Heart left ventricle (tissue), 16 donors: ENCODE measurements around the gene EIF3A. TPM values are rescaled to one million over a fixed set of nuclear protein-coding genes. Genes with fewer than 3 reads are reported as not detected.

Source experiments
- ATAC-seq, 4 donors: fragments of 200-7000 bp; cut with Tn5 transposase; one replicate each; pipeline ENCODE4 v1.9.1; 2020 to 2022; ENCODE audit warnings: moderate library complexity in 4 of 4, mild to moderate bottlenecking in 3 of 4, moderate number of reproducible peaks in 1 of 4
- DNase-seq, 5 donors: peaks; one replicate each; pipeline ENCODE4 v3.0.0-alpha.2; 2020
- H3K27ac ChIP-seq, 12 donors: fragments of 200-600 bp; sonication (generic) in 4 of 12; one replicate each; pipeline versions ENCODE4 v1.5.0 to v1.8.0; 2016 to 2022; ENCODE audit warnings: mild to moderate bottlenecking in 2 of 12
- H3K27me3 ChIP-seq, 9 donors: fragments of 200-600 bp; sonication (generic) in 2 of 9; one replicate each; pipeline versions ENCODE4 v1.5.1 to v1.8.0; 2016 to 2022; ENCODE audit warnings: mild to moderate bottlenecking in 3 of 9
- H3K36me3 ChIP-seq, 9 donors: fragments of 200-600 bp; sonication (generic) in 2 of 9; one replicate each; pipeline versions ENCODE4 v1.5.0 to v1.8.0; 2018 to 2022; ENCODE audit warnings: mild to moderate bottlenecking in 2 of 9
- H3K4me1 ChIP-seq, 12 donors: fragments of 200-600 bp; sonication (generic) in 4 of 12; one replicate each; pipeline versions ENCODE4 v1.5.0 to v1.8.0; 2016 to 2022; ENCODE audit warnings: mild to moderate bottlenecking in 3 of 12
- H3K4me3 ChIP-seq, 12 donors: fragments of 200-600 bp; sonication (generic) in 4 of 12; one replicate each; pipeline versions ENCODE4 v1.5.0 to v1.8.0; 2017 to 2022; ENCODE audit warnings: mild to moderate bottlenecking in 9 of 12, moderate library complexity in 4 of 12
- H3K9me3 ChIP-seq, 12 donors: fragments of 200-600 bp; sonication (generic) in 4 of 12; one replicate each; pipeline versions ENCODE4 v1.5.0 to v1.8.0; 2016 to 2022; ENCODE audit warnings: mild to moderate bottlenecking in 1 of 12
- POLR2A ChIP-seq, 2 donors: fragments of 450-650 bp; IDR thresholded peaks; one replicate each; pipeline ENCODE4 v1.6.1; 2017; ENCODE audit warnings: antibody characterized with exemption in 2 of 2, mild to moderate bottlenecking in 2 of 2, moderate library complexity in 2 of 2
- WGBS, 4 donors: extraction: QIAGEN DNeasy Blood & Tissue Kit in 2 of 4; methylation state at CpG; one replicate each; pipeline versions ENCODE4 v1.1.5 to v1.1.7; 2013 to 2018; 5-methylcytosine and 5-hydroxymethylcytosine counted together
- intact Hi-C, 10 donors: fragments of 100-400 bp; cut with DNase I; formaldehyde crosslinking; loops; one replicate each; pipeline versions ENCODE4 v1.11.1 to v1.14.2; 2022
- polyA plus RNA-seq, 2 donors: library from polyadenylated mRNA; stranded (reverse); fragments of 200-250 nt; gene quantifications; one replicate each; pipeline ENCODE4 v1.2.3, GENCODE V29; 2013
- total RNA-seq, 9 donors: library from RNA; depleted of rRNA in 2 of 9; stranded (reverse); fragments of >200 nt in 2 of 9; fragmentation: NEBNext Ultra II Directional in 3 of 9; extraction: Animal tissue kit (Norgen Biotek cat#: 25700) in 3 of 9; gene quantifications; one replicate each; pipeline versions ENCODE4 v1.1.0 to v1.2.4, GENCODE V29; 2016 to 2023
- TF ChIP-seq, protein P1 (sequence below), 12 donors: fragments of 200-600 bp; sonication (generic) in 4 of 12; IDR thresholded peaks; one replicate each; pipeline versions ENCODE4 v1.5.0 to v1.8.0; 2018 to 2022; ENCODE audit warnings: antibody characterized with exemption in 12 of 12, mild to moderate bottlenecking in 5 of 12
- donor health status: ischemic (EF 13 %, LVEDD 7.1; RV severe dilation, severe dysfunction).
- donor health status: healthy with polysubstance abuse.
- donor health status: DM: no; HTN: yes; CAD: no.
- donor health status: DM: no; HTN: no; CAD: no.
- donor health status: ischemic (EF 25% LVEDD 6.9; RV normal size, moderate dysfunction).
- donor health status: ischemic (EF 25% LVEDD 5.7; RV mildly dilated, moderate dysfunction).
- donor health status: healthy.
- donor health status: DM: yes; HTN: yes; CAD: no.
- donor health status: ischemic (EF 35%, LVEDD 5.7; RV mildly dilated, moderate dysfunction).
- donor health status: nonischemic (EF 11% LVEDD 7.7; RV severe dilation, severe dysfunction).
- donor health status: DM: yes; HTN: yes; CAD: no.
- donor health status: PGD.
- donor health status: ischemic (EF 29% LVEDD 5.4; RV normal size, mild dysfunction).
- donor health status: nonischemic (EF 23%, LVEDD 6.1; RV moderate dilation, normal function).

The EIF3A gene
- total and polyA plus RNA-seq, 11 donors, result 41.9 to 143 (median 103) TPM

GRCh38 chr10:119061352-119061751, 19.3 kb downstream of the EIF3A start:
- Histone ChIP-seq H3K4me1 (peaks cover 0 to 2% (median 0%) of the 10 kb centered on the region in 12 donors), H3K27ac (no peak overlapping the region), H3K9me3 (no peaks in the 10 kb centered on the region), H3K36me3 (peaks cover 4 to 100% (median 98%) of the 10 kb centered on the region in 9 donors), H3K27me3 (no peaks in the 10 kb centered on the region), H3K4me3 (no peak overlapping the region)
- intact Hi-C loops, result no loop called here
- DNase-seq (no peak), ATAC-seq (no peak)
- TF ChIP-seq, protein P1, sequence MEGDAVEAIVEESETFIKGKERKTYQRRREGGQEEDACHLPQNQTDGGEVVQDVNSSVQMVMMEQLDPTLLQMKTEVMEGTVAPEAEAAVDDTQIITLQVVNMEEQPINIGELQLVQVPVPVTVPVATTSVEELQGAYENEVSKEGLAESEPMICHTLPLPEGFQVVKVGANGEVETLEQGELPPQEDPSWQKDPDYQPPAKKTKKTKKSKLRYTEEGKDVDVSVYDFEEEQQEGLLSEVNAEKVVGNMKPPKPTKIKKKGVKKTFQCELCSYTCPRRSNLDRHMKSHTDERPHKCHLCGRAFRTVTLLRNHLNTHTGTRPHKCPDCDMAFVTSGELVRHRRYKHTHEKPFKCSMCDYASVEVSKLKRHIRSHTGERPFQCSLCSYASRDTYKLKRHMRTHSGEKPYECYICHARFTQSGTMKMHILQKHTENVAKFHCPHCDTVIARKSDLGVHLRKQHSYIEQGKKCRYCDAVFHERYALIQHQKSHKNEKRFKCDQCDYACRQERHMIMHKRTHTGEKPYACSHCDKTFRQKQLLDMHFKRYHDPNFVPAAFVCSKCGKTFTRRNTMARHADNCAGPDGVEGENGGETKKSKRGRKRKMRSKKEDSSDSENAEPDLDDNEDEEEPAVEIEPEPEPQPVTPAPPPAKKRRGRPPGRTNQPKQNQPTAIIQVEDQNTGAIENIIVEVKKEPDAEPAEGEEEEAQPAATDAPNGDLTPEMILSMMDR (IDR thresholded peaks at IDR 0.05), result no peak
- no peak for TF ChIP-seq POLR2A (IDR thresholded peaks at IDR 0.05)
- WGBS, 4 donors, result 78 to 87% (median 82%) methylated on average over 1 of the region's 1 CpG

DNA sequence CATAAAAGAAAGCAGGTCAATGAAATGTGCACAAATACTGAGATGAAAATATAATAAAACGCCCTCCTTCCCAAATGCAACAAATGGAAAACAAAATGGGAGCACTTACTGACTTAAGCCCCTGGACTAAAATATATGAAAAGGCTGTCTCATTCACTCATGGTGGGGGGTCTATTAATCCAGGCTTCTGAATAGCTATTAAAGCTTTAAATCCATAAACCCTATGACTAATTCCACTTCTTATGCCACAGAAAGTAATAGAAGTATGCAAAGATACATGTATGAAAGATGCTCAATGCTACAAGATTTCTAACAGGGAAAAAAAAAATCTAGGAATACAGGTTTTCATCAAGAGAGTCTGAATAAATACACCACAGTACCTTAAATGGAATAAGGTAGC, 20.5 kb downstream of the EIF3A start:
- TF ChIP-seq POLR2A (IDR thresholded peaks at IDR 0.05), result no peak
- TF ChIP-seq, protein P1 (IDR thresholded peaks at IDR 0.05), result no peak
- no peaks in the 10 kb centered on the region for H3K27me3 ChIP-seq
- intact Hi-C loops, result no loop called here
- WGBS, 4 donors, result 89 to 93% (median 93%) methylated on average over 1 of the region's 1 CpG
- DNase-seq, result no peak
- H3K36me3 ChIP-seq, result peaks cover 4 to 100% (median 99%) of the 10 kb centered on the region in 9 donors
- no peak overlapping the region for H3K4me3 ChIP-seq
- no peak for ATAC-seq
- no peak overlapping the region for H3K27ac ChIP-seq
- H3K4me1 ChIP-seq, result peaks cover 0 to 2% (median 0%) of the 10 kb centered on the region in 12 donors
- no peaks in the 10 kb centered on the region for H3K9me3 ChIP-seq

DNA sequence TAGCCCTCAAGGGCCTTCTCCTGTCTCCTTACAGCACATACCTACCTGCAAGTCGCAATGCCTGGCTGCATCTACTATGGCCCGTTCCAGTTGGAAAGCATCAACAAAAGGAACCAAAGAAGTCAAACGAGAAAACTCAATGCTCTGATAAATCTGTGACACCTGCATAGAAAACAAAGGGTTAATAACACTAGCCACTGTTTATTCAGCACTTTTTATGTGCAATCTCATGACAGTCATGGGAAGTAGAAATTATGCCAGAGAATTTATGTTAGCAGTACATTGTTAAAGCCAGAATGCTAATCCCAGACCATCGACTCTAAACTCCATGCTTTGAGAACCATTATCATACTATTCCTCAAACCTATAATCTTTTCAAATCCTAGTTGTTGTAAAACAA, 21.1 kb downstream of the EIF3A start:
- H3K27me3 ChIP-seq, result no peaks in the 10 kb centered on the region
- no peak overlapping the region for H3K4me3 ChIP-seq
- intact Hi-C loops, result no loop called here
- peaks cover 6 to 100% (median 99%) of the 10 kb centered on the region in 9 donors for H3K36me3 ChIP-seq
- TF ChIP-seq POLR2A (IDR thresholded peaks at IDR 0.05), result no peak
- TF ChIP-seq, protein P1 (IDR thresholded peaks at IDR 0.05), result no peak
- DNase-seq (no peak), ATAC-seq (no peak)
- H3K9me3 ChIP-seq, result no peaks in the 10 kb centered on the region
- H3K27ac ChIP-seq, result no peak overlapping the region
- peaks cover 0 to 2% (median 0%) of the 10 kb centered on the region in 12 donors for H3K4me1 ChIP-seq
- 76 to 83% (median 81%) methylated on average over 4 of the region's 4 CpGs for WGBS, 4 donors

GRCh38 chr10:119058010-119058409, 22.6 kb downstream of the EIF3A start:
- TF ChIP-seq POLR2A (IDR thresholded peaks at IDR 0.05), result no peak
- TF ChIP-seq, protein P1 (IDR thresholded peaks at IDR 0.05), result no peak

More at GRCh38 chr10:119058010-119058409, 22.6 kb downstream of the EIF3A start:
- H3K27me3 ChIP-seq, result no peaks in the 10 kb centered on the region
- H3K36me3 ChIP-seq, result peaks cover 6 to 100% (median 99%) of the 10 kb centered on the region in 9 donors
- no peaks in the 10 kb centered on the region for H3K9me3 ChIP-seq
- DNase-seq (no peak), ATAC-seq (no peak)
- intact Hi-C loops, result no loop called here
- no peak overlapping the region for H3K27ac ChIP-seq
- H3K4me1 ChIP-seq, result peaks cover 0 to 2% (median 0%) of the 10 kb centered on the region in 12 donors
- 86 to 91% (median 90%) methylated on average over 11 of the region's 11 CpGs for WGBS, 4 donors
- H3K4me3 ChIP-seq, result no peak overlapping the region
